Central memory CD8-positive, alpha-beta T cell (primary cell): ENCODE measurements around the gene ICAM2.

Experiments used
- ATAC-seq: fragments of 150-1000 bp; cut with Tn5 transposase; replicated peaks from 2 replicates; pipeline ENCODE4 v1.10.0; 2022; ENCODE audit warnings: mild to moderate bottlenecking, moderate FRiP score, moderate number of reproducible peaks; ENCODE audit not compliant: poor library complexity, severe bottlenecking; ENCODE audit errors: extremely low read depth
- DNase-seq, 2 donors: peaks; one replicate each; pipeline ENCODE4 v3.0.0; 2021; ENCODE audit warnings: low spot score in 2 of 2
- H3K27ac Mint-ChIP-seq: one replicate; pipeline ENCODE4 v1.8.0; 2022; ENCODE audit warnings: low read depth, mild to moderate bottlenecking, moderate library complexity, mixed read lengths
- H3K27me3 Mint-ChIP-seq: one replicate; pipeline ENCODE4 v1.8.0; 2022; ENCODE audit warnings: mixed read lengths
- H3K36me3 Mint-ChIP-seq: one replicate; pipeline ENCODE4 v1.8.0; 2022; ENCODE audit warnings: mild to moderate bottlenecking, moderate library complexity, mixed read lengths; ENCODE audit not compliant: insufficient read depth
- H3K4me1 Mint-ChIP-seq: one replicate; pipeline ENCODE4 v1.8.0; 2022; ENCODE audit warnings: mixed read lengths
- H3K4me3 Mint-ChIP-seq: one replicate; pipeline ENCODE4 v1.8.0; 2022; ENCODE audit warnings: mild to moderate bottlenecking, moderate library complexity, mixed read lengths
- H3K9me3 Mint-ChIP-seq: one replicate; pipeline ENCODE4 v1.8.0; 2022; ENCODE audit warnings: mixed read lengths

ICAM2 gene

DNA sequence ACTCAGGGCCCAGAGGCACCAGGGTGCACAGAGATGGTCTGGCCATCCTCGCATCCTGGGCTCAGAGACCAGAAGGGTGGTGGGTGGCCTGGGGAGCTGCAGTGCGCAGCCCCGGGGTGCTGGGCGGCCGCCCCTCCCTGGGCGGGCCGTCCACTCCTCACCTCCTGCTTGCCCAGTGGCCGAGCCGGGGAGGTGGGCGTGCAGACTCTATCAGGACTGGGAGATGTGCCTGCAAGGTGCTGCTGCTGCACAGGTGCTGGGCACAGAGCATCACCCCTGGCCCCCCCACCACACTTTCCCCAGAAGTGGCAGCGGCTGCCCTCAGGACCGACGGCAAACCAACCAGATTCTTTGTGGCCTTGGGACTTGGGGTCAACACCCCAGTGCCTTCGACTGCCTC is 47.6 kb downstream of the ICAM2 start, which contains the start of gene SCN4A:
SCN4A (minus strand) TSS at position 123 of the 400 bp plus-strand sequence; CDS start at position 46, 77 bp downstream.
- DNase-seq (no peak), ATAC-seq (no peak)
- Mint-ChIP-seq H3K27ac (no peak within 1 kb of the TSS), H3K27me3 (peaks cover 15% of the 10 kb centered on the region), H3K4me3 (no peak within 1 kb of the TSS), H3K4me1 (peaks cover 16% of the 10 kb centered on the region), H3K9me3 (no peaks in the 10 kb centered on the region), H3K36me3 (no peaks in the 10 kb centered on the region)

DNA sequence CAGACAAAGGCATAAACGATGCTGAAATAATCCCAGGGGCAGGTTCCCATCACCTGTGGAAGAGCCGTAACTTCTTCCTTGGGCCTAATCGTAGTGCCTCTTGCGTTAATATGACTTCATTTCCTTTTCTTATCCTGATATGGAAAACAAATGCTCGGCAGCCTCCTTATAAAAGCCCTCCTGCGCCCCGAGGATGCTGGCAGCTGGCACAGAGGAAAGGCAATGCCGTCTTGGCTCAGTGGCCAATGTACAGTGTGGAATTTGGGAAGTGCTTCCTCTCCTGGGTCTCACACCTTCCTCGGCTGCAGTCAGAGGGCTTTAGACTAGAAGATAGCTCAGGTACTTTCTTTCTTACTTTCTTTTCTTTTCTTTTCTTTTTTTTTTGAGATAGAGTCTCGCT is 51.2 kb downstream of the ICAM2 start:
- H3K9me3 Mint-ChIP-seq, result no peaks in the 10 kb centered on the region
- DNase-seq (no peak), ATAC-seq (no peak)
- peaks cover 12% of the 10 kb centered on the region for H3K4me1 Mint-ChIP-seq
- peaks cover 1% of the 10 kb centered on the region for H3K27me3 Mint-ChIP-seq
- H3K4me3 Mint-ChIP-seq, result no peak overlapping the region
- H3K27ac Mint-ChIP-seq, result no peak overlapping the region
- no peaks in the 10 kb centered on the region for H3K36me3 Mint-ChIP-seq

DNA sequence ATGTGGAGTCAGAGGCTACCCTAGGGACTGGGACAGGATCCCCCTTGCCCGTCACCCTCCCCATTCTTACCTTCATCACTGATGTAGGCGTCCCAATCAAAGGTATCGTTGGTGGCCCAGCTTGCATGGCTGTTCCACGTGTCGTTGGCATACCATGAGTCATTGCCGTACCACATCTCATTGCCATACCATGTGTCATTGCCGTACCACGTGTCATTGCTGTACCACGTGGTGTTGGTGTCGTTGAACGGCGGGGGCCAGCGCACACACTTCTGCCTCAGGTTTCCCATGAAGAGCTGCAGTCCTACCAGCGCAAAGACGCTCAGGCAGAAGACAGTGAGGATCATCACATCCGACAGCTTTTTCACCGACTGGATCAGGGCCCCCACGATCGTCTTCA is 52.5 kb downstream of the ICAM2 start:
- Mint-ChIP-seq H3K4me1 (peaks cover 12% of the 10 kb centered on the region), H3K9me3 (no peaks in the 10 kb centered on the region), H3K27me3 (no peaks in the 10 kb centered on the region), H3K27ac (no peak overlapping the region), H3K36me3 (no peaks in the 10 kb centered on the region), H3K4me3 (no peak overlapping the region)
- no peak for ATAC-seq
- no peak for DNase-seq

DNA sequence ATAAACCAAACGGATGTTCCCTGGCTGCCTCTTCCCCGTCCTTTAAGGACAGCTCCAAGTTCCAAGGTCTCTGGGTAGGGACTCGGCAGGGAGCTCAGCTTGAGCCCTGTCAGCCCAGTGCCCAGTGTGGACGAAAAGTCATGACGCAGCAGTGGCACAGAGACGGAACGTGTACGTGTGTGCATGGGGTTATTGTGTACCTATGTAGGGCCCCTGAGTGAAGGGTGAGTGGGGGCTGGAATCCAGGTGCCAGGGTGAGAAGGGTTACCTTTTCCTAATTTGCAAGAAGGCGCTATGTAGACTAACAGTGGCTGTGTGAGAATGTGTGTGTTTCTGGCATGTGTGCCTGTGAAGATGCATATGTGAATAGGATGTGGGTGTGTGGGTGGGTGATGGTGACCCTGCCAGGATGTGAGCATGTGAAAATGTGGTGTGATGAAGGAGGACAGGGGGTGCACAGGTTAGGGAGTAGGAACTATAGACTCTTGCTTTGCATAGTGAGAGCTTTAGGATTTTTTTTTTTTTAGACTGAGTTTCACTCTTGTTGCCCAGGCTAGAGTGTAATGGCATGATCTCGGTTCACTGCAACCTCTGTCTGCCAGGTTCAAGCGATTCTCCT is 53.7 kb downstream of the ICAM2 start:
- Mint-ChIP-seq H3K36me3 (no peaks in the 10 kb centered on the region), H3K9me3 (no peaks in the 10 kb centered on the region), H3K4me1 (peaks cover 6% of the 10 kb centered on the region), H3K27me3 (no peaks in the 10 kb centered on the region), H3K4me3 (no peak overlapping the region), H3K27ac (no peak overlapping the region)
- ATAC-seq (peak; percentile 97), DNase-seq (peak in 1 of 2 donors; percentile 57)

DNA sequence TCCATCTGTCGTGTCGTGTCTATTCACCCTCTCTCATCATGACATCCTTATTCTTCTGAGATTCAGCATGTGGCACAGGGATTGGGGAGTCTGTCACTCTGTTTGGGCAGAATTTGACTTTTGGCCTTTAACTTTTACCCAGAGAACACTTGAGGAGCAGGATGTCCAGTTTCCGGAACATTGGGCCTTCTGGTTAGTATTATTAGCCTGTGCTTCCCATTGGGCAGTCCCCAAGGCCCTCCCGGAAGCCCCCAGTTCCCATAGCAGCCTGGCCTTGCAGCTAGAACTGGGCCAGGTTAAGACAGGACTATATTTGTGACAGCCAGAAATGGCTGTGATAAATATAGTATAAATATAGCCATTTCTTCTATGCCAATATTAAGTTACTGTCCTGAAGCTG is 57.3 kb downstream of the ICAM2 start:
- Mint-ChIP-seq H3K9me3 (no peaks in the 10 kb centered on the region), H3K4me3 (no peak overlapping the region), H3K27ac (no peak overlapping the region), H3K36me3 (no peaks in the 10 kb centered on the region), H3K4me1 (peaks cover 6% of the 10 kb centered on the region), H3K27me3 (no peaks in the 10 kb centered on the region)
- ATAC-seq (no peak), DNase-seq (no peak)

DNA sequence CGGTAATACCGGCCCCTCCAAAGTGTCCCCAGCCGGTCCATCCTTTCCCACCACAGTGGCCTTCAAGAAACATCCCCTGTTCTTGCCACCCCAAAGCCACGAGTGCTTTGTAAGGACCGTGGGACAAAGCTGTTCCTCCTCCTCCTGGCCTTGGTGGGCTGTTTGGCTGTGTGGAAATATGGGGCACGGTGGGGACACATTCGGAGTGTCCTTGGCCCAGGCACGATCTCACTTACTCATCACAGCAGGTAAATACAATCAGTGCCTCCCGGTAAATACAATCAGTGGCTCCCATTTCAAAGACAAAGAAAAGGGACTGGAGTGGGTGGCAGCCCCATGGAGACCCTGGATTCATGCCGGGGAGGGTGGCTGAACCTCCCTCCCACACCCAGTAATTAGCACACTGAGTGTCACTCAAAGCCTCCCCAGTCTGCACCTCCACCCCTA is 58.1 kb downstream of the ICAM2 start:
- ATAC-seq, result no peak
- Mint-ChIP-seq H3K9me3 (no peaks in the 10 kb centered on the region), H3K36me3 (no peaks in the 10 kb centered on the region), H3K27ac (no peak overlapping the region), H3K27me3 (no peaks in the 10 kb centered on the region), H3K4me3 (no peak overlapping the region), H3K4me1 (peaks cover 6% of the 10 kb centered on the region)
- no peak for DNase-seq

DNA sequence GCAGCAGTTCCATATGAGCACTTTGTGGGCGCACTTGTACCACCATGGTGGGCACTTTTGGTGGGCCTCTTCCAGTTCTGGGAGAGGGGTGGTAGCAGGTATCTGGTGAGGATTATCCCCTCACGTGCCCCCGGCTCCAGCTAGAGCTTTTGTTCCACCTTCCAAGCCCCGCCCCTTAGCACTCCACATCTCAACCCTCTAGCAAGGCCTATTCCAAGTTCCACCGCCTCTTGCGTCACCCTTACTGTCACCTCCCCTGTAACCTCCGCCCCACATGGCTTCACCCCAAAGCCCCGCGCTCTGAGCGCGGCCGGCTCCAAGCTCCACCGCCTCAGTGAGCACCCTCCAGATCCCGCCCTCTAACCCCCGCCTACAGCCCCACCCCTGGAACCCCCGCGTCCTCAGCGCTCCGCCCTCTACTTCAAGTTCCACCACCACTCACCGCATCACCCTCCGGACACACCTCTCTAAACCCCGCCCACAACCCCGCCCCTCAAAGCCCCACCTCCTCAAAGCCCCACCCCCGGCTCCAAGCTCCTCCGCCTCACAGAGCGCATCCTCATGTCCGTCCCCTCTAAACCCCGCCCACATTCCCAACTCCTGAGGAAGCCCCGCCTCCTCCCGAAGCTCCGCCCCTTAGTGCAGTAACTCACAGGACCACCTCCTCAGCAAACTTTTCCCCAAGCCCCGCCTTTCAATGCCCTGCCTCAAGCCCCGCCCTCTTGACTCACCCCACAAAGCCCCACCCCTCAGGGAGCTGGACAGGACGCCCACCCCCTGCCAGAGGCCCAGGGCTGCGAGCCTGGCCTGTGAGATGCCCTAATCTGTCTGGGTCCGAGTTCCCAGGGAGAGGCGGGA is 58.8 kb downstream of the ICAM2 start:
- no peaks in the 10 kb centered on the region for H3K36me3 Mint-ChIP-seq
- H3K27me3 Mint-ChIP-seq, result no peaks in the 10 kb centered on the region
- ATAC-seq (peak; percentile 28), DNase-seq (no peak)
- no peak overlapping the region for H3K27ac Mint-ChIP-seq
- no peak overlapping the region for H3K4me3 Mint-ChIP-seq
- peaks cover under 1% of the 10 kb centered on the region for H3K4me1 Mint-ChIP-seq
- H3K9me3 Mint-ChIP-seq, result no peaks in the 10 kb centered on the region

DNA sequence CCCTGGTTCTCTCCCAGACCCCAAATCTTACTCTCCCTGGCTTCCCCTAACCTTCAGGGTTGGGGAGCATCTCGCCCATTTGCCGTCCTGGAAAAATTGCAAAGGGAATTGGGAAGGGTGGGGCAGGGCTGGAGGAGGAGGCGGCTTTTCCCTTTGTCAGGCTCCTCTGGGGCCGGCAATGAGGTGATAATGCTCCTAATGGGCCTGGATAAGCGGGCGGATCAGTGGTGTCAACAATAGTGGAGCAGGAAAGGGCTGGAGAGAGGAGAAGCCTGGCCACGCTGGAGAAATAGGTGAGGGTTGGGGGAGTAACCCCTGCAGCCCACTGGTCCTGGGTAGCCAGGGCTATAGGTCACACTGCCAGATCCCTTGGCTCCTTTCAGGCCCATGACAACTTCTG is 60.0 kb downstream of the ICAM2 start:
- Mint-ChIP-seq H3K4me3 (no peak overlapping the region), H3K9me3 (no peaks in the 10 kb centered on the region)
- no peak for ATAC-seq

DNA sequence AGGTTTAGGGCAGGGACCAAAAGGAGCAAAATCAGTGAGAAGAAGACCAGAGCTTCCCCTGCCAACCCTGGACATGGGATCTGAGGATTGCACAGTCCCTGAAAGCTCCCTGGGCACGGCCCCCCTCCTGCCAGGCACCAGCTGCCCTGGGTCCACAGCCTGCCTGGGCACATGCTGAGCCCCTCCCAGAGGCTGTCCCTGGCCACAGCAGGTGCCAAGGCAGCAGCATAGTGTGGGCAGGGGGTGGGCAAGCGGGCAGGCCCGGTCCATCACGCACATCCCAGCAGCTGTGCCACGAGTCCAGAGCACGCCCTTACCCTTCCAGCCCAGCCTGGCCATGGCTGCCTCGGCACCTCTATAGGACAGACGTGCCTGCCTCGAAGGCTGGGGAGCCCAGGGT is 60.4 kb downstream of the ICAM2 start:
- DNase-seq (no peak), ATAC-seq (no peak)
- no peak overlapping the region for H3K4me3 Mint-ChIP-seq
- no peaks in the 10 kb centered on the region for H3K9me3 Mint-ChIP-seq
- H3K27me3 Mint-ChIP-seq, result no peaks in the 10 kb centered on the region
- no peaks in the 10 kb centered on the region for H3K36me3 Mint-ChIP-seq
- H3K4me1 Mint-ChIP-seq, result peaks cover 12% of the 10 kb centered on the region
- H3K27ac Mint-ChIP-seq, result no peak overlapping the region

More for the DNA sequence above, 60.0 kb downstream of the ICAM2 start:
- H3K27ac Mint-ChIP-seq, result no peak overlapping the region
- H3K4me1 Mint-ChIP-seq, result peaks cover 11% of the 10 kb centered on the region
- H3K36me3 Mint-ChIP-seq, result no peaks in the 10 kb centered on the region
- no peak for DNase-seq
- no peaks in the 10 kb centered on the region for H3K27me3 Mint-ChIP-seq

DNA sequence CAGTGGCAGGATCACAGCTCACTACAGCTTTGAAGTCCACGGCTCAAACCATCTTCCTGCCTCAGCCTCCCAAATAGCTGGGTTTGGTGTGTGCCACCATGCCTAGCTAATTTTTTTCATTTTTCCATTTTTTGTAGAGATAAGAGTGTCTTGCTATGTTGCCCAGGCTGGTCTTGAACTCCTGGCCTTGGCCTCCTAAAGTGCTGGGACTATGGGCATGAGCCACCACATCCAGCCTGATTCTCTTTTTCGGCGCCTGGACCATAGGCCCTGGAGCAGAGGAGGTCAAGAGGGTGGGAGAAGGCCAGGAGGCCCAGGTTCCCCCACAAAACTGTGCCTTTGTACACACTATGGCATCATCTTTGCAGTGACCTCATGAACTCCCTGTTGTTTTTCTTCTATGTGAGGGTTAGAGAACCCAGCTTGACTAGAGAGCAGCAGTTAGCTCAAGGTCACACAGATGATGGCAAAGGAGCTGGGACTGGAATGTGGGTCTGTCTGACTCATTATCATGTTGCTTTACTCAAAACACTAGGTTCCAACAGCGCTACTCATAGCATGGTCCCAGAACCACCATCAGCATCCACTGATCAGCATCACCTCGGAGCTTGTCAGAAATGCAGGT is 64.0 kb downstream of the ICAM2 start:
- H3K4me3 Mint-ChIP-seq, result no peak overlapping the region
- H3K27me3 Mint-ChIP-seq, result no peaks in the 10 kb centered on the region
- H3K4me1 Mint-ChIP-seq, result peaks cover 25% of the 10 kb centered on the region
- H3K9me3 Mint-ChIP-seq, result no peaks in the 10 kb centered on the region
- no peak for DNase-seq
- peaks cover 3% of the 10 kb centered on the region for H3K36me3 Mint-ChIP-seq
- no peak for ATAC-seq
- peak overlapping the region; percentile 66 for H3K27ac Mint-ChIP-seq

DNA sequence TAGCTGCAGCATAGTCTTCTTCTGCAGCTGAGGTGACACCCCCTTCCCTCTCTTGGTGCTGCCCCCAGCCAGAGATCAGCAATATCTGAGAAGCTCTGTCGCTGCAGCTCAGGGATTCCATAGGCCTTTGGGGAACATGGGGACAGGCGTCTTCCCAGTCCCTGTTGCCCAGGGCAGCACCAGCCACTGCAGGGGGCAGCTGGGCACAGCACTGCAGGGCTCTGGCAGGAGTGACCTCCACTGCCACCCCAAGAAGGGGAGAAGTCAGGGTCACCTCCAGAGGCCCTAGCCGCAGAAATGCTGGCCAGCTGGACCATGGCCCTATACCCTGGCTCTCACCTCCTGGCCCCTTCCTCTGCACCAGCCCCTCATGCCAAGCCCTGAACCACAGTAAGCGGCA is 64.6 kb downstream of the ICAM2 start:
- Mint-ChIP-seq H3K36me3 (peaks cover 3% of the 10 kb centered on the region), H3K9me3 (no peaks in the 10 kb centered on the region), H3K27ac (peak overlapping the region; percentile 66), H3K4me1 (peaks cover 25% of the 10 kb centered on the region), H3K4me3 (no peak overlapping the region), H3K27me3 (no peaks in the 10 kb centered on the region)
- DNase-seq, result no peak
- ATAC-seq, result no peak

DNA sequence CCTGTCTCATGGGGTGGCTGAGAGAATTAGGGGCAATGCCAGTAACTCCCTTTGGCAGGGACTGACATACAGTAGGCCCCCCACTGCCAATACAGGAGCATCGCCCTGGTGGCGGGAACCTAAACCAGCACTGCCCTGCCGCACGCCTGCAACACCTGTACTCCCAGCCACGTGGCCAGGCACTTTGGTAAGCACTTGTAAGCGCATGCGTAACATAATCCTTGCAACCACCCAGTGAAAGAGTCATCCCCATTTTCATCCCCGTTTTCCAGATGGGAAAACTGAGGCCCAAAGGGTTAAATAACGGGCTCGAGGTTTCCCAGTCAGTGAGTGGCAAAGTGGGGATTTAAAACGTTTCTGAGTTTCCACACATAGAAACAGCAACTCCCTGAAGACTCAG is 65.2 kb downstream of the ICAM2 start:
- Mint-ChIP-seq H3K27ac (peak overlapping the region; percentile 66), H3K4me1 (peaks cover 25% of the 10 kb centered on the region)

More for the DNA sequence above, 65.2 kb downstream of the ICAM2 start:
- H3K9me3 Mint-ChIP-seq, result no peaks in the 10 kb centered on the region
- H3K4me3 Mint-ChIP-seq, result no peak overlapping the region
- peaks cover 3% of the 10 kb centered on the region for H3K36me3 Mint-ChIP-seq
- ATAC-seq (no peak), DNase-seq (no peak)
- no peaks in the 10 kb centered on the region for H3K27me3 Mint-ChIP-seq
